HEK293 (cell line): ENCODE data around the gene PRKG1.

ENCODE experiments used
- CTCF ChIA-PET: fragments of 350-600 bp; formaldehyde crosslinking; extraction: SDS; loops from one replicate; lab custom pipeline; 2021; ENCODE audit warnings: antibody characterized with exemption; lab: Yijun Ruan, JAX
- POLR2A ChIA-PET: fragments of 300-600 bp; formaldehyde crosslinking; extraction: SDS; loops from one replicate; lab custom pipeline; 2020; ENCODE audit warnings: antibody characterized with exemption, inconsistent platforms; lab: Yijun Ruan, JAX
- H3K27ac ChIP-seq: fragments of 200-500 bp; sonication (Bioruptor generic); 2 replicates; pipeline ENCODE4 v1.5.1; 2014; ENCODE audit warnings: low read depth, low read length, control low read depth, inconsistent platforms; ENCODE audit errors: extremely low read depth
- H3K36me3 ChIP-seq, 2 experiments: fragments of 200-500 bp in 1 of 2; sonication (Bioruptor generic) in 1 of 2; 1 replicate in 1 of 2; 2 replicates in 1 of 2; pipeline ENCODE4 v1.5.1; 2014 to 2017; ENCODE audit warnings: inconsistent platforms in 2 of 2, low read length in 2 of 2; ENCODE audit not compliant: control insufficient read depth in 2 of 2, insufficient read depth in 1 of 2
- H3K4me1 ChIP-seq: fragments of 200-500 bp; sonication (Bioruptor generic); 2 replicates; pipeline ENCODE4 v1.5.1; 2014; ENCODE audit warnings: mild to moderate bottlenecking, low read length, inconsistent platforms; ENCODE audit not compliant: control insufficient read depth, insufficient read depth
- H3K4me3 ChIP-seq: 2 replicates; pipeline ENCODE4 v1.5.1; 2011; ENCODE audit warnings: low read depth, mild to moderate bottlenecking, control low read depth, low read length, moderate library complexity
- H3K9me3 ChIP-seq: fragments of 200-500 bp; sonication (Bioruptor generic); 2 replicates; pipeline ENCODE4 v1.5.1; 2014; ENCODE audit warnings: low read depth, low read length, inconsistent platforms; ENCODE audit not compliant: control insufficient read depth, insufficient read depth
- AEBP2 ChIP-seq: fragments of 450-650 bp; formaldehyde crosslinking; IDR thresholded peaks from 2 replicates; pipeline ENCODE4 v1.5.1; 2016; ENCODE audit warnings: missing biosample characterization, missing genetic modification characterization, borderline replicate concordance
- MEIS1 ChIP-seq: sonication (generic); formaldehyde crosslinking; IDR thresholded peaks from 2 replicates; pipeline ENCODE4 v1.8.1; 2022; ENCODE audit warnings: missing genetic modification reagents, mild to moderate bottlenecking, borderline replicate concordance
- OSR2 ChIP-seq: fragments of 450-650 bp; formaldehyde crosslinking; IDR thresholded peaks from 2 replicates; pipeline ENCODE4 v1.5.1; 2016; ENCODE audit warnings: missing biosample characterization, missing genetic modification characterization
- PRDM6 ChIP-seq: fragments of 450-650 bp; formaldehyde crosslinking; IDR thresholded peaks from 2 replicates; pipeline ENCODE4 v1.5.1; 2017; ENCODE audit warnings: missing biosample characterization, missing genetic modification characterization
- ZBTB49 ChIP-seq: fragments of 450-650 bp; formaldehyde crosslinking; IDR thresholded peaks from 2 replicates; pipeline ENCODE4 v1.5.1; 2016; ENCODE audit warnings: missing biosample characterization, missing genetic modification characterization, low read depth
- ZFP37 ChIP-seq: fragments of 450-650 bp; formaldehyde crosslinking; IDR thresholded peaks from 2 replicates; pipeline ENCODE4 v1.5.1; 2016; ENCODE audit warnings: missing biosample characterization, missing genetic modification characterization
- ZIC2 ChIP-seq: fragments of 450-650 bp; formaldehyde crosslinking; IDR thresholded peaks from 2 replicates; pipeline ENCODE4 v1.5.1; 2016; ENCODE audit warnings: missing biosample characterization, missing genetic modification characterization
- ZNF112 ChIP-seq: fragments of 450-650 bp; formaldehyde crosslinking; IDR thresholded peaks from 2 replicates; pipeline ENCODE4 v1.5.0; 2017; ENCODE audit warnings: missing biosample characterization, missing genetic modification characterization
- ZNF132 ChIP-seq: fragments of 450-650 bp; formaldehyde crosslinking; IDR thresholded peaks from 2 replicates; pipeline ENCODE4 v1.5.1; 2017; ENCODE audit warnings: missing biosample characterization, missing genetic modification characterization, borderline replicate concordance
- ZNF157 ChIP-seq: fragments of 450-650 bp; formaldehyde crosslinking; IDR thresholded peaks from 2 replicates; pipeline ENCODE4 v1.5.1; 2016; ENCODE audit warnings: missing biosample characterization, missing genetic modification characterization
- ZNF214 ChIP-seq: fragments of 450-650 bp; formaldehyde crosslinking; IDR thresholded peaks from 2 replicates; pipeline ENCODE4 v1.5.1; 2017; ENCODE audit warnings: missing biosample characterization, mild to moderate bottlenecking, missing genetic modification characterization, borderline replicate concordance
- ZNF354C ChIP-seq: fragments of 450-650 bp; formaldehyde crosslinking; IDR thresholded peaks from 2 replicates; pipeline ENCODE4 v1.5.1; 2016; ENCODE audit warnings: missing biosample characterization, missing genetic modification characterization, low read depth, borderline replicate concordance
- ZNF404 ChIP-seq: fragments of 450-650 bp; formaldehyde crosslinking; IDR thresholded peaks from 2 replicates; pipeline ENCODE4 v1.5.1; 2017; ENCODE audit warnings: missing biosample characterization, missing genetic modification characterization
- ZNF416 ChIP-seq: fragments of 450-650 bp; formaldehyde crosslinking; IDR thresholded peaks from 2 replicates; pipeline ENCODE4 v1.5.1; 2016; ENCODE audit warnings: missing biosample characterization, missing genetic modification characterization
- ZNF658 ChIP-seq: fragments of 450-650 bp; formaldehyde crosslinking; IDR thresholded peaks from 2 replicates; pipeline ENCODE4; 2016; ENCODE audit warnings: missing biosample characterization, missing genetic modification characterization
- ZNF664 ChIP-seq: fragments of 450-650 bp; formaldehyde crosslinking; IDR thresholded peaks from 2 replicates; pipeline ENCODE4 v1.5.1; 2016; ENCODE audit warnings: missing biosample characterization, missing genetic modification characterization
- ZNF843 ChIP-seq: fragments of 450-650 bp; formaldehyde crosslinking; IDR thresholded peaks from 2 replicates; pipeline ENCODE4 v1.5.1; 2016; ENCODE audit warnings: missing biosample characterization, missing genetic modification characterization
- ZXDB ChIP-seq: fragments of 450-650 bp; formaldehyde crosslinking; IDR thresholded peaks from 2 replicates; pipeline ENCODE4 v1.5.1; 2016; ENCODE audit warnings: missing biosample characterization, missing genetic modification characterization

Gene PRKG1

GRCh38 chr10:51772387-51772786 lies 698.1 kb downstream of the PRKG1 start:
- ChIA-PET CTCF (no interaction called here), POLR2A (no interaction called here)

GRCh38 chr10:51773681-51774080 lies 699.4 kb downstream of the PRKG1 start:
- TF ChIP-seq ZNF112 (tag by site-specific recombination), result no peak
- TF ChIP-seq MEIS1 (CRISPR knock-in tag), result no peak
- no peak for TF ChIP-seq ZXDB (tag by site-specific recombination)
- no peak for TF ChIP-seq PRDM6 (tag by site-specific recombination)
- Histone ChIP-seq H3K36me3 (no peaks in the 10 kb centered on the region), H3K4me1 (peaks cover 13% of the 10 kb centered on the region), H3K27ac (no peak overlapping the region), H3K9me3 (no peaks in the 10 kb centered on the region), H3K4me3 (no peak overlapping the region)
- CTCF ChIA-PET, result interaction anchor here (0.6 kb wide), 1 partner anchor 882 kb away, joined by 3 read pairs; no protein-coding TSS in a partner anchor
- POLR2A ChIA-PET, result no interaction called here

More at GRCh38 chr10:51772387-51772786, 698.1 kb downstream of the PRKG1 start:
- Histone ChIP-seq H3K9me3 (no peaks in the 10 kb centered on the region), H3K27ac (no peak overlapping the region), H3K36me3 (no peaks in the 10 kb centered on the region), H3K4me1 (peaks cover 13% of the 10 kb centered on the region), H3K4me3 (no peak overlapping the region)
- TF ChIP-seq ZNF416 (tag by site-specific recombination) (no peak), ZNF404 (no peak), ZNF843 (tag by site-specific recombination) (no peak), ZNF157 (tag by site-specific recombination) (no peak), ZNF658 (tag by site-specific recombination) (no peak), ZNF214 (no peak), AEBP2 (tag by site-specific recombination) (no peak), ZNF354C (no peak)

GRCh38 chr10:51783941-51784340 lies 709.7 kb downstream of the PRKG1 start:
- H3K27ac ChIP-seq, result no peak overlapping the region
- no peaks in the 10 kb centered on the region for H3K36me3 ChIP-seq
- CTCF ChIA-PET, result no interaction called here
- no peaks in the 10 kb centered on the region for H3K4me1 ChIP-seq
- POLR2A ChIA-PET, result no interaction called here
- H3K4me3 ChIP-seq, result no peak overlapping the region
- no peak for TF ChIP-seq ZFP37
- no peak for TF ChIP-seq AEBP2 (tag by site-specific recombination)
- no peak for TF ChIP-seq ZIC2 (tag by site-specific recombination)
- no peak for TF ChIP-seq OSR2
- no peak for TF ChIP-seq ZBTB49 (tag by site-specific recombination)
- TF ChIP-seq ZNF132, result no peak
- no peak for TF ChIP-seq ZNF664 (tag by site-specific recombination)
- TF ChIP-seq, all 188 proteins: peak for 0
- H3K9me3 ChIP-seq, result no peaks in the 10 kb centered on the region
